ENCODE measurements around the gene DLL3. TPM values are rescaled to one million over a fixed set of nuclear protein-coding genes. Genes with fewer than 3 reads are reported as not detected.

Gene DLL3
- total and polyA plus RNA-seq, 9 of the 15 experiments (the other 6 are each of a cell fraction or from before 2014, with no cell fraction given) = 0.80 to 6.3 (median 1.2) TPM

- no peak for FAIRE-seq
- BruUV-seq (replicated peaks) = no TSS peak
- Histone ChIP-seq H3K4me2 (ENCODE audit: insufficient read depth, low read length) (no peak overlapping the region), H3K79me2 (ENCODE audit: control insufficient read depth, insufficient read depth, low read length) (no peaks in the 10 kb centered on the region), H3K9me1 (ENCODE audit: control insufficient read depth, insufficient read depth, low read length) (no peaks in the 10 kb centered on the region), H3K27ac (ENCODE audit: extremely low read depth, low read depth, low read length) (no peak overlapping the region), H3K9ac (ENCODE audit: insufficient read depth in 1 of 2, low read depth in 2 of 2, low read length in 2 of 2) (no peak overlapping the region), H3K9me3 (replicated peaks; ENCODE audit: control insufficient read depth, insufficient read depth, low read depth, low read length) (no peaks in the 10 kb centered on the region), H4K20me1 (replicated peaks; ENCODE audit: control insufficient read depth, insufficient read depth, low read length) (no peaks in the 10 kb centered on the region), H3K36me3 (ENCODE audit: control insufficient read depth, insufficient read depth, low read length) (no peaks in the 10 kb centered on the region), H3K4me1 (replicated peaks in 1 of 2; ENCODE audit: control insufficient read depth in 2 of 2, insufficient read depth in 2 of 2, low read length in 2 of 2) (peaks cover under 1 to 6% of the 10 kb centered on the region in 2 experiments; a peak in 3 of 5 replicates), H3K27me3 (ENCODE audit: control insufficient read depth in 2 of 2, insufficient read depth in 2 of 2, low read length in 2 of 2) (peaks cover 11 to 16% of the 10 kb centered on the region in 2 experiments; a peak in 3 of 5 replicates), H2AFZ (ENCODE audit: low read depth, low read length) (no peak overlapping the region), H3K4me3 (no peak overlapping the region)
- 0% methylated on average over 1 of the region's 1 CpG for WGBS (ENCODE audit: insufficient coverage, low coverage, missing lambda C conversion rate)
- in situ Hi-C loops (cut with MboI) (no loop called here), intact Hi-C loops (cut with micrococcal nuclease) (no loop called here)
- TF ChIP-seq JUNB (CRISPR knock-in tag; conservative IDR thresholded peaks at IDR 0.05) = no peak
- TF ChIP-seq ZNF175 (CRISPR knock-in tag; IDR thresholded peaks at IDR 0.05; ENCODE audit: low read depth) = no peak
- TF ChIP-seq STAT5B (CRISPR knock-in tag; IDR thresholded peaks at IDR 0.05) = no peak
- no peak for TF ChIP-seq ZNF551 (CRISPR knock-in tag; IDR thresholded peaks at IDR 0.05)
- no peak for TF ChIP-seq ZKSCAN8 (CRISPR knock-in tag; IDR thresholded peaks at IDR 0.05)
- TF ChIP-seq BRF2 (IDR thresholded peaks at IDR 0.05; ENCODE audit: borderline replicate concordance, insufficient read depth, insufficient read length) = no peak
- no peak for TF ChIP-seq ZNF644 (tag; IDR thresholded peaks at IDR 0.05; ENCODE audit: low read depth)
- TF ChIP-seq GTF2A2 (tag; IDR thresholded peaks at IDR 0.05) = no peak
- TF ChIP-seq KDM4B (IDR thresholded peaks at IDR 0.05; ENCODE audit: borderline replicate concordance in 2 of 2, low read depth in 1 of 2) = no peak
- DNase-seq (ENCODE audit: extremely low read depth in 1 of 4, low spot score in 3 of 4) = no peak
- ATAC-seq = no peak
- POLR2A ChIA-PET = interaction anchor here (0.6 kb wide), 1 partner anchor 1881 kb away, joined by 3 read pairs; no protein-coding TSS in a partner anchor
- CTCF ChIA-PET (ENCODE audit: low intra/inter-chr PET ratio) = no interaction called here
These were observed 46.2 kb downstream of the DLL3 start for GRCh38 chr19:39544911-39545310.

Measured in K562 (cell line).